Inflammatory macrophage treated with lipopolysaccharide for 1 hour (primary cell): ENCODE results near the gene ZSCAN4.

Experiments
- DNase-seq, 2 donors: peaks; one replicate each; pipeline ENCODE4 v3.0.0-alpha.2; 2020 to 2022

The ZSCAN4 gene

DNA sequence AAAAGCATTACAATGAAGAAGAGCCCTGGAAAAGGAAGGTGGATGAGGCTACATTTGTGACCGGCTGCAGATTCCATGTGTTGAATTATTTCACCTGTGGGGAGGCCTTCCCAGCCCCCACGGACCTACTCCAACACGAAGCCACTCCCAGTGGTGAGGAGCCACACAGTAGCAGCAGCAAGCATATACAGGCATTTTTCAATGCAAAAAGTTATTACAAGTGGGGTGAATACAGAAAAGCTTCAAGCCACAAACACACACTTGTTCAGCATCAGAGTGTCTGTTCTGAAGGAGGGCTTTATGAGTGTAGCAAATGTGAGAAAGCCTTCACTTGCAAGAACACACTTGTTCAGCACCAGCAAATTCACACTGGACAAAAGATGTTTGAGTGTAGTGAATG, 18.0 kb downstream of the ZSCAN4 start:
- no peak for DNase-seq

DNA sequence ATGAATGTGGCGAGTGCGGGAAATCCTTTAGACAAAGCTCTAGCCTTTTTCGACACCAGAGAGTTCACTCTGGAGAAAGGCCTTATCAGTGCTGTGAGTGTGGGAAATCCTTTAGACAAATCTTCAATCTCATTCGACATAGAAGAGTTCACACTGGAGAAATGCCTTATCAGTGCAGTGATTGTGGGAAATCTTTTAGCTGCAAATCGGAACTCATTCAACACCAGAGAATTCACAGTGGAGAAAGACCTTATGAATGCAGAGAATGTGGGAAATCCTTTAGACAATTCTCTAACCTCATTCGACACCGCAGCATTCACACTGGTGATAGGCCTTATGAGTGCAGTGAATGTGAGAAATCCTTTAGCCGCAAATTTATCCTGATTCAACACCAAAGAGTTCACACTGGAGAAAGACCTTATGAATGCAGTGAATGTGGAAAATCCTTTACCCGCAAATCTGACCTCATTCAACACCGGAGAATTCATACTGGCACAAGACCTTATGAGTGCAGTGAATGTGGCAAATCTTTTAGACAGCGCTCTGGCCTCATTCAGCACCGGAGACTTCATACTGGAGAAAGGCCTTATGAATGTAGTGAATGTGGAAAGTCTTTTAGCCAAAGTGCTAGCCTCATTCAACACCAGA, 18.8 kb downstream of the ZSCAN4 start:
- DNase-seq: no peak

DNA sequence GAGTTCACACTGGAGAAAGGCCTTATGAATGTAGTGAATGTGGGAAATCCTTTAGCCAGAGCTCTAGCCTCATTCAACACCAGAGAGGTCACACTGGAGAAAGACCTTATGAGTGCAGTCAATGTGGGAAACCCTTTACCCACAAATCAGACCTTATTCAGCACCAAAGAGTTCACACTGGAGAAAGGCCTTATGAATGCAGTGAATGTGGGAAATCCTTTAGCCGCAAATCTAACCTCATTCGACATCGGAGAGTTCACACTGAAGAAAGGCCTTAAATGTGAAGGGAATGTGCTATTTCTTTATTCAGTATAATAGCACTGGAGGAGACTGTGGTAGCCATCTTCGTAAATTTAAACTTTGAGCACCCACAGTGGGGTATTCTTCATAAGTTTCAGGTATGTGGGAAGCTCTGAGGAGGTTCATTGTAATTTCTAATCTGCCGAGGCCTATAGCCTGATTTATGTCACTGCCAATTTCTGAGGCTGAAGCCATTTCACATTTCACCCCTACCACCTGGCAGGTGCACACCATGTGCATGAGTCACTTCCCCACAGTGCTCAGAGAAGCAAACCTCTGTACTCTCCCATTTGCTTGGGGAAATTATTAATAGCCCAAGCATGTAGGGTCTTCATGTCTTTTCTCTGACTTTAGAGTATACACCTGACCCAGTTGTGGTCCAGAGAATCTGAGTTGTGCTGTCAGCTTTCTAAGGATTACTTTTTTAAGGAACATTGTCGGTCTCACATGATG, 19.5 kb downstream of the ZSCAN4 start:
- DNase-seq: no peak

DNA sequence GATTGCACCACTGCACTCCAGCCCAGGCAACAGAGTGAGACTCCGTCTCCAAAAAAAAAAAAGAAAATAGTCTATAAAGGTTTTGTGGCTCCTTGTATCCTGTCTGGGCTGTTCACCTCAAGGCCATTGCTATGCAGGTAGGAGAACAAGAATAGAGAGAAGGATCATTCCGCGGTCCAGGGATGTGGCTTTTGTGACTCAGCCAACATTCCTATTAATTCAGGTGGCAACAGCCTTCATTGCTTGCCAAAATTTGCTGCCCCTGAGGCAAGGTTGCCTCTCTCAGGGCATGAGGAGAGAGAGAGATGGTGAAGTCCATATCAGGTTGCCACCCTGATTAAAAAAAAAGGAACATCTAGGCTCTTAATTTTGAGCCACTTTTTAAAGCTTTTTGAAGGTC, 21.0 kb downstream of the ZSCAN4 start:
- DNase-seq: no peak

DNA sequence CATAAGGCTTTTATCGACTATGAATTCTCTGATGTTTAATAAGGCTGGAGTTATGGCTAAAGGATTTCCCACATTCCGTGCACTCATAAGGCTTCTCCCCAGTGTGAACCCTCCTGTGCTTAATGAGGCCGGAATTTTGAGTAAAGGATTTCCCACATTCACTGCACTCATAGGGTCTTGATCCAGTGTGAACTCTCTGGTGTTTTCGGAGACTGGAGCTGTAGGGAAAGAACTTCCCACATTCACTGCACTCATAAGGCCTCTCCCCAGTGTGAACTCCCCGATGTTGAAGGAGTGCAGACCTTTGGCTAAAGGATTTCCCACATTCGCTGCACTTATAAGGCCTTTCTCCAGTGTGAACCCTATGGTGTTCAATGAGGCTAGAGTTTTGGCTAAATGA, 32.9 kb downstream of the ZSCAN4 start:
- no peak for DNase-seq

DNA sequence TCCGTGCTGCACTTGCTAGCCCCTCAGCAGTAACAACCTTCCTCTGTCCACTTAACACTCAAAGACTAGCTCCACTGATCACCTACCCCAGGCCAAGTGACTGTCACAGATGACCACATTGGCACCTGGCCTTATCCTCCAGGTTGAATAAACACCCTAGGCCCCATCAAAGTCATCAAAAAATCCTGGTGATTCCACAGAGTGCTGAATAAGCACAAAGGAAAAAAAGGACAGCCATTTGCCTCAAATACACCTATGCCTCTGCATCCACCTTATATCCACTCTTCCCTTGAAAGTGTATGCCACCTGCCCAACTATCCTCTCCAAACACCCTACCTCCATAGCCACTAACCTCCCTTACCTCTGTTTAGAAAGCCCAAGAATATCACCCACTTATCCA, 37.6 kb downstream of the ZSCAN4 start:
- no peak for DNase-seq

DNA sequence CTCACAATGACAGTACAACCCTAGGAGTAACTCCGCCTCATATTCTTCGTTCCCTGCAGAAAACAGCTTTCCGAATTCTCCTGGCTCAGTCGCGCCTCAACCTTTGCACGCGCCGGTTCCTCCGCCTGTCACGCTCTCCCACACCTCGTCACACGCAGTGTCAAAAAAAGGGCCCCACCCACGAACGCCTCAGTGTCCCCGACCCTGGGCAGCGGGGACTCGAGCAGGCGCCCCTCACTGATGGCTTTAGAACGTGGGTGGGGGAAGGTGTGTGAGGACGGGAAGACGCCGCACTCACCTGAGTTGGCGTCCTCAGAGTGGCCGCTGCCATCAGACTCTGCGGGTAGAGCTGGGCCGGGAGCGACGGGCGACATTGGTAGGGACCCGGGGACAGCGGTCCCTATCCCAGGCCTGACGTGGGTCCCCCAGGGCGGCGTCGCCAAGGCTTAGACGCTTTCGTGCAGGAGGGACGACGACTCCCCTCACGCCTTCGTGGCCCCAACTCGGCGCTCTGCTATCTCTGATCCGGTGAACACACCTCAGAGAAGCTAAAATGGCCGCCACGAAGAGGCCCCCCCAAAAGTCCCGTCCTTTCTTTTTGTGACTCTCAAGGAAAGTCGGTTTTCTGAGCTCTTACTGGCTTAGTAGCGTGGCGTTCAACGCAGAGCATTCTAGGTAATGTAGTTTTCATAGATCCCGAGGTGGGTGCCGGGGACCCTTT, 40.1 kb downstream of the ZSCAN4 start, which contains the start of gene ZNF154:
ZNF154 (minus strand) TSS at position 564 of the 721 bp plus-strand sequence; CDS start at position 331, 233 bp downstream.
- no peak for DNase-seq

DNA sequence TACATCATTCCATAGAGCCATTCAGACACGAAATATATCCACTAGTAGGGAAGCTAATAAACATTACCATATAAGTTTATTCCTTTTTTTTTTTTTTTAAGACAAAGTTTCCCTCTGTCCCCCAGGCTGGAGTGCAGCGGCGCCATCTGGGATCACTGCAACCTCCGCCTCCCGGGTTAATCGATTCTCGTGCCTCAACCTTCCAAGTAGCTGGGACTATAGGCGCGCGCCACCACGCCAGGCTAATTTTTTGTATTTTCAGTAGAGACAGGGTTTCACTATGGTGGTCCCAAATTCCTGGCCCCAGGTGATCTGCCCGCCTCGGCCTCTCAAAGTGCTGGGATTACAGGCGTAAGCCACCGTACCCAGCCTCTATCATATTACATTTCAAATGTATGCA, 40.9 kb downstream of the ZSCAN4 start:
- DNase-seq: no peak

DNA sequence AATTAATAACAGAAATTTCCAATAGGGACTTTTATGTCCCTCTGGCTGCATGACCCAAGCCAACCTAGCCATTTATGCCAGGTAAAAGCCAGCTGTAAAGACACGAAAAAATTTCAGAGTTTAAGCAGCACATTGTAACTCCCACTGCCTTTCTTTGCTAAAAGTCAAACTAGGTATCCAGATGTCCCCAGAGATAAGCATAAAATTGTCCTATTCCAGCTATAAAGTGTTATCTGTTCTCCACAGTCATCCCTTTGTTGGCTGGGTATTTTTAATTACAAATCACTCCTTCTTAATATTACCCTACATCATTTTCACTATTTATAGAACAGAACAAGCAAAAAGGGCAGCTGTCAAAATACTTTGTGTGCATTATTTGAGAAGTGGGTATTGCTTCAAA, 43.5 kb downstream of the ZSCAN4 start:
- no peak for DNase-seq

DNA sequence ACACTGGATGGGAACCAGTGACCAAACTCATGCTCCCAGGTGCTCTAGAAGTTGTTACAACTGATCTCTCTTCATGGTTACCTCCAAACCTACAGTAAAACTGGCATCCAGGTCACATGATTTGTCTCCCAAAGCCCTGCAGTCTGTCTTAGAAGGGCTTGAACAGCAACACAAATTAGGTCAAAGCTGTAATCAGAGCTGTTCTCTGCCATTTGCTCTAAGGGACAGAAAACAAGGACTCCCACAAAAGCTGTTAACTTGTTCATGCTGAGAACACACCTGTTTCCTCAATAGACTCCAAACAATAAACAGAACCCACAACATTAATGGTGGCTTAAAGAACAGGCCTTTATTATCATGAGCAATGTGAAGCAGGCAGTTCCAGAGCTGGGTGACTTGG, 50.7 kb downstream of the ZSCAN4 start:
- DNase-seq: no peak

DNA sequence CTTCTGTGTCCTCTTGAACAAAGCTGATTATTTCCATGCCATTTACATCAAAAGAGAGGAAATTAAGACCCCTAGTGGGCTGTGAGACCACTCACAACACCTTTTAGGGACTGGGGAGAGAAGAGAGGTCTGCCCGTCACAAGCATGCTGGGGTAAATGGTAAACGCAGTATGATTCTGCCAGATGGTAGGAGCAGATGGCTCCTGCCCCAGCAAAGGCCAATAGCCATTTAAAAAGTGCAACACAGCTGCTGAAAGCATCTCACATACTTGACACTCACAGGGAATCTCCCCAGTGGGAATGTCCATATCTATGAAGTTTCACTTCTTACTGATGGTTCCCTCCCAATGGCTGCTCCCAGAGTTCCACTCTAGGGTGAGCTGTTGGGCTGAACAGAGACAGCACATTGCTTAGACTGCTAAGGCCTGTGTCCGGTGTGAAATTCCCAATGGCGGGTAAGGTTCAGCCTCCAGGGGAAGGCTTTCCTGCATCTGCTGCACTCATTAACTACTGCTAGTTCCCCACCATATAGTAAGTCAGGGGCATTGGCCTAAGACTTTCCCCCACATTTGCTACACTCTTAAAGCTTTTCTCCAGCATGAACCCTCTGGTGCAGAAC, 51.3 kb downstream of the ZSCAN4 start:
- no peak for DNase-seq

DNA sequence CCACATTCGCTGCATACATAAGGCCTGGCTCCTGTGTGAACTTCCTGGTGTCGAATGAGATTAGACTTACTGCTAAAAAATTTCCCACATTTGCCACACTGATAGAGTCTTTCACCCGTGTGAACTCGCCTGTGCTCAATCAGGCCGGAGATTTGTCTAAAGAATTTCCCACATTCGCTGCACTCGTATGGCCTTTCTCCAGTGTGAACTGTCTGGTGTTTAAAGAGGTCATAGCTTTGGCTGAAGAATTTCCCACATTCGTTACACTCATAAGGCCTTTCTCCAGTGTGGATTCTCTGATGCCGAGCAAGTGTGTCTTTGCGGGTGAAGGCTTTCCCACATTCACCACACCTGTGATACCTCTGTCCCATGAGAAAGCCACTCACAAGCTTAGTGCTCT, 52.1 kb downstream of the ZSCAN4 start:
- DNase-seq: no peak
